ENCODE data around the gene PPIF. TPM values are rescaled to one million over a fixed set of nuclear protein-coding genes. Genes with fewer than 3 reads are reported as not detected.

The PPIF gene
- total and polyA plus RNA-seq, 2 of the 13 experiments (the other 11 are each of a cell fraction or from before 2014, with no cell fraction given), result 147 to 157 TPM

- WGBS (ENCODE audit: low lambda C conversion rate), result 76% methylated on average over 7 of the region's 8 CpGs
- in situ Hi-C loops (cut with HindIII; ENCODE audit: extremely low pct_ligation_motif_present, low pct_unique_long_range_greater_than_20kb) (no loop called here), intact Hi-C loops (cut with micrococcal nuclease; ENCODE audit: unreplicated experiment) (loop anchor here (2.0 to 5.0 kb wide), 2 partner anchors 22 to 44 kb away; partner anchors contain the start of gene ZCCHC24)
- Histone ChIP-seq H3K9ac (ENCODE audit: insufficient read depth, low read depth, low read length) (peak overlapping the region; percentile 57), H3K36me3 (replicated peaks in 1 of 2; ENCODE audit: control insufficient read depth in 1 of 2, insufficient read depth in 2 of 2, low read length in 2 of 2) (peaks cover 0 to 1% of the 10 kb centered on the region in 2 experiments; a peak in 1 of 5 replicates), H3K4me2 (ENCODE audit: low read depth, low read length) (peak overlapping the region; percentile 84), H3K4me1 (ENCODE audit: insufficient read depth, low read length) (peaks cover 78% of the 10 kb centered on the region), H2AFZ (ENCODE audit: low read length) (no peak overlapping the region), H3K4me3 (replicated peaks in 1 of 3; ENCODE audit: insufficient read depth in 1 of 3, low read depth in 2 of 3, low read length in 3 of 3) (peak overlapping the region in 2 of 3 experiments; percentile 48 to 65; a peak in 5 of 6 replicates), H3K9me3 (ENCODE audit: low read length) (no peaks in the 10 kb centered on the region), H3K79me2 (ENCODE audit: insufficient read depth, low read length) (no peaks in the 10 kb centered on the region), H3K27me3 (ENCODE audit: control insufficient read depth in 1 of 2, insufficient read depth in 2 of 2, low read length in 2 of 2) (no peaks in the 10 kb centered on the region), H3K27ac (ENCODE audit: extremely low read length, insufficient read depth, low read length) (peak overlapping the region; percentile 27), H4K20me1 (ENCODE audit: insufficient read depth, low read length) (no peaks in the 10 kb centered on the region)
- FAIRE-seq (no peak), DNase-seq (ENCODE audit: low spot score) (no peak), ATAC-seq (no peak)
- BruUV-seq (replicated peaks), result no TSS peak
- no peak for TF ChIP-seq THAP11 (CRISPR knock-in tag; IDR thresholded peaks at IDR 0.05)
- peak; percentile 13; the same call in 1 of the 2 replicates for TF ChIP-seq ZBTB38 (CRISPR knock-in tag; IDR thresholded peaks at IDR 0.05)
- TF ChIP-seq JDP2 (CRISPR knock-in tag; IDR thresholded peaks at IDR 0.05; ENCODE audit: borderline replicate concordance), result no peak
- POLR2A ChIA-PET, result no interaction called here
- CTCF ChIA-PET (ENCODE audit: low intra/inter-chr PET ratio, low total read pairs), result no interaction called here
Observed at GRCh38 chr10:79402951-79403350, 55.7 kb downstream of the PPIF start.

GRCh38 chr10:79403441-79404230 lies 56.4 kb downstream of the PPIF start:
- Histone ChIP-seq H3K27ac (ENCODE audit: extremely low read length, insufficient read depth, low read length) (peak overlapping the region; percentile 27), H2AFZ (ENCODE audit: low read length) (no peak overlapping the region), H3K9me3 (ENCODE audit: low read length) (no peaks in the 10 kb centered on the region), H4K20me1 (ENCODE audit: insufficient read depth, low read length) (no peaks in the 10 kb centered on the region), H3K4me2 (ENCODE audit: low read depth, low read length) (peak overlapping the region; percentile 84), H3K79me2 (ENCODE audit: insufficient read depth, low read length) (no peaks in the 10 kb centered on the region), H3K4me3 (replicated peaks in 1 of 3; ENCODE audit: insufficient read depth in 1 of 3, low read depth in 2 of 3, low read length in 3 of 3) (peak overlapping the region; percentile 39 to 65 (median 48)), H3K4me1 (ENCODE audit: insufficient read depth, low read length) (peaks cover 77% of the 10 kb centered on the region), H3K36me3 (replicated peaks in 1 of 2; ENCODE audit: control insufficient read depth in 1 of 2, insufficient read depth in 2 of 2, low read length in 2 of 2) (no peaks in the 10 kb centered on the region), H3K9ac (ENCODE audit: insufficient read depth, low read depth, low read length) (peak overlapping the region; percentile 57), H3K27me3 (ENCODE audit: control insufficient read depth in 1 of 2, insufficient read depth in 2 of 2, low read length in 2 of 2) (no peaks in the 10 kb centered on the region)
- WGBS (ENCODE audit: low lambda C conversion rate), result 14% methylated on average over 12 of the region's 23 CpGs
- CTCF ChIA-PET (ENCODE audit: low intra/inter-chr PET ratio, low total read pairs), result no interaction called here
- ATAC-seq (peak; percentile 64), DNase-seq (ENCODE audit: low spot score) (peak; percentile 87), FAIRE-seq (peak; percentile 76)
- in situ Hi-C loops (cut with HindIII; ENCODE audit: extremely low pct_ligation_motif_present, low pct_unique_long_range_greater_than_20kb) (no loop called here), intact Hi-C loops (cut with micrococcal nuclease; ENCODE audit: unreplicated experiment) (loop anchor here (2.0 to 5.0 kb wide), 2 partner anchors 21 to 44 kb away; partner anchors contain the start of gene ZCCHC24)
- no TSS peak for BruUV-seq (replicated peaks)
- POLR2A ChIA-PET, result no interaction called here
- TF ChIP-seq HNRNPL (IDR thresholded peaks at IDR 0.05; ENCODE audit: low read depth, low read length), result 0 out of 2 replicates have a peak, but pooled peaks have one; percentile 43
- peak; percentile 62; the same call in 1 of the 2 replicates for TF ChIP-seq ZNF605 (CRISPR knock-in tag; IDR thresholded peaks at IDR 0.05)
- TF ChIP-seq LCORL (IDR thresholded peaks at IDR 0.05), result no peak
- peak; percentile 38; the same call in 1 of the 2 replicates for TF ChIP-seq LCORL (CRISPR knock-in tag; IDR thresholded peaks at IDR 0.05)
- no peak for TF ChIP-seq SMYD3 (CRISPR knock-in tag; IDR thresholded peaks at IDR 0.05)
- TF ChIP-seq POLR2G (IDR thresholded peaks at IDR 0.05; ENCODE audit: low read depth, low read length), result peak; percentile 52
- TF ChIP-seq MXI1 (IDR thresholded peaks at IDR 0.05; ENCODE audit: borderline replicate concordance, low read depth, low read length), result no peak
- TF ChIP-seq ZNF891 (CRISPR knock-in tag; IDR thresholded peaks at IDR 0.05), result no peak
- TF ChIP-seq RFXAP (CRISPR knock-in tag; IDR thresholded peaks at IDR 0.05; ENCODE audit: borderline replicate concordance), result 0 out of 2 replicates have a peak, but pooled peaks have one; percentile 35
- peak; percentile 77 for TF ChIP-seq ZFX (CRISPR knock-in tag; IDR thresholded peaks at IDR 0.05; ENCODE audit: low read depth)
- 0 out of 2 replicates have a peak, but pooled peaks have one; percentile 46 for TF ChIP-seq NFKB2 (CRISPR knock-in tag; IDR thresholded peaks at IDR 0.05; ENCODE audit: borderline replicate concordance)
- TF ChIP-seq ATRX (CRISPR knock-in tag; IDR thresholded peaks at IDR 0.05; ENCODE audit: borderline replicate concordance), result no peak
- peak; percentile 22; the same call in 1 of the 2 replicates for TF ChIP-seq ETV5 (CRISPR knock-in tag; IDR thresholded peaks at IDR 0.05; ENCODE audit: borderline replicate concordance)
- TF ChIP-seq ZNF430 (CRISPR knock-in tag; IDR thresholded peaks at IDR 0.05), result 0 out of 2 replicates have a peak, but pooled peaks have one; percentile 4
- no peak for TF ChIP-seq ZNF143 (CRISPR knock-in tag; IDR thresholded peaks at IDR 0.05)
- TF ChIP-seq SOX13 (IDR thresholded peaks at IDR 0.05), result no peak
- peak in 1 of 2 experiments; percentile 57; a peak in 1 of 4 replicates for TF ChIP-seq SOX13 (CRISPR knock-in tag; conservative IDR thresholded peaks at IDR 0.05 in 1 of 2, IDR thresholded peaks at IDR 0.05 in 1 of 2)

Data from HepG2 (cell line).